ENCODE data around the gene GRM7.

DNA sequence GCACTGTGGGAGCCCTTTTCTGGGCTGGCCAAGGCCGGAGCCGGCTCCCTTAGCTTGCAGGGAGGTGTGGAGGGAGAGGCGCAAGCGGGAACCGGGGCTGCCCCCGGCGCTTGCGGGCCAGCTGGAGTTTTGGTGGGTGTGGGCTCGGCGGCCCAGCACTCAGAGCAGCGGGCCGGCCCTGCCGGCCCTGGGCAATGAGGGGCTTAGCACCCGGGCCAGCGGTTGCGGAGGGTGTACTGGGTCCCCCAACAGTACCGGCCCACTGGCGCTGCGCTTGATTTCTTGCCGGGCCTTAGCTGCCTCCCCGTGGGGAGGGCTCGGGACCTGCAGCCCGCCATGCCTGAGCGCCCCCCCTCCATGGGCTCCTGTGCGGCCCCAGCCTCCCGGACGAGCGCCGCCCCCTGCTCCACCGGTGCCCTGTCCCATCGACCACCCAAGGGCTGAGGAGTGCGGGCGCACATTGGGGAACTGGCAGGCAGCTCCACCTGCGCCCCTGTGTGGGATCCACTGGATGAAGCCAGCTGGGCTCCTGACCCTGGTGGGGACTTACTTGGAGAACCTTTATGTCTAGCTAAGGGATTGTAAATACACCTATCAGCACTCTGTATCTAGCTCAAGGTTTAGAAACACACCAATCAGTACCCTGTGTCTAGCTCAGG is 707.7 kb downstream of the GRM7 start:
- TF ChIP-seq TAF1 (IDR thresholded peaks at IDR 0.05; ENCODE audit: borderline replicate concordance, insufficient read depth, low read length) (no peak), POLR2AphosphoS5 (IDR thresholded peaks at IDR 0.05; ENCODE audit: low read depth, low read length) (no peak), SIN3A (IDR thresholded peaks at IDR 0.05; ENCODE audit: borderline replicate concordance, insufficient read depth, low read length) (no peak), FOXP2 (optimal IDR thresholded peaks at IDR 0.05; ENCODE audit: borderline replicate concordance, extremely low read depth, extremely low read length, insufficient read depth) (no peak)
- TF ChIP-seq, protein P1, sequence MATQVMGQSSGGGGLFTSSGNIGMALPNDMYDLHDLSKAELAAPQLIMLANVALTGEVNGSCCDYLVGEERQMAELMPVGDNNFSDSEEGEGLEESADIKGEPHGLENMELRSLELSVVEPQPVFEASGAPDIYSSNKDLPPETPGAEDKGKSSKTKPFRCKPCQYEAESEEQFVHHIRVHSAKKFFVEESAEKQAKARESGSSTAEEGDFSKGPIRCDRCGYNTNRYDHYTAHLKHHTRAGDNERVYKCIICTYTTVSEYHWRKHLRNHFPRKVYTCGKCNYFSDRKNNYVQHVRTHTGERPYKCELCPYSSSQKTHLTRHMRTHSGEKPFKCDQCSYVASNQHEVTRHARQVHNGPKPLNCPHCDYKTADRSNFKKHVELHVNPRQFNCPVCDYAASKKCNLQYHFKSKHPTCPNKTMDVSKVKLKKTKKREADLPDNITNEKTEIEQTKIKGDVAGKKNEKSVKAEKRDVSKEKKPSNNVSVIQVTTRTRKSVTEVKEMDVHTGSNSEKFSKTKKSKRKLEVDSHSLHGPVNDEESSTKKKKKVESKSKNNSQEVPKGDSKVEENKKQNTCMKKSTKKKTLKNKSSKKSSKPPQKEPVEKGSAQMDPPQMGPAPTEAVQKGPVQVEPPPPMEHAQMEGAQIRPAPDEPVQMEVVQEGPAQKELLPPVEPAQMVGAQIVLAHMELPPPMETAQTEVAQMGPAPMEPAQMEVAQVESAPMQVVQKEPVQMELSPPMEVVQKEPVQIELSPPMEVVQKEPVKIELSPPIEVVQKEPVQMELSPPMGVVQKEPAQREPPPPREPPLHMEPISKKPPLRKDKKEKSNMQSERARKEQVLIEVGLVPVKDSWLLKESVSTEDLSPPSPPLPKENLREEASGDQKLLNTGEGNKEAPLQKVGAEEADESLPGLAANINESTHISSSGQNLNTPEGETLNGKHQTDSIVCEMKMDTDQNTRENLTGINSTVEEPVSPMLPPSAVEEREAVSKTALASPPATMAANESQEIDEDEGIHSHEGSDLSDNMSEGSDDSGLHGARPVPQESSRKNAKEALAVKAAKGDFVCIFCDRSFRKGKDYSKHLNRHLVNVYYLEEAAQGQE (IDR thresholded peaks at IDR 0.05; ENCODE audit: insufficient read depth in 1 of 2, low read depth in 2 of 2, low read length in 2 of 2): no peak

All from PFSK-1 (cell line).